ENCODE data around the gene NPHP1.

DNA sequence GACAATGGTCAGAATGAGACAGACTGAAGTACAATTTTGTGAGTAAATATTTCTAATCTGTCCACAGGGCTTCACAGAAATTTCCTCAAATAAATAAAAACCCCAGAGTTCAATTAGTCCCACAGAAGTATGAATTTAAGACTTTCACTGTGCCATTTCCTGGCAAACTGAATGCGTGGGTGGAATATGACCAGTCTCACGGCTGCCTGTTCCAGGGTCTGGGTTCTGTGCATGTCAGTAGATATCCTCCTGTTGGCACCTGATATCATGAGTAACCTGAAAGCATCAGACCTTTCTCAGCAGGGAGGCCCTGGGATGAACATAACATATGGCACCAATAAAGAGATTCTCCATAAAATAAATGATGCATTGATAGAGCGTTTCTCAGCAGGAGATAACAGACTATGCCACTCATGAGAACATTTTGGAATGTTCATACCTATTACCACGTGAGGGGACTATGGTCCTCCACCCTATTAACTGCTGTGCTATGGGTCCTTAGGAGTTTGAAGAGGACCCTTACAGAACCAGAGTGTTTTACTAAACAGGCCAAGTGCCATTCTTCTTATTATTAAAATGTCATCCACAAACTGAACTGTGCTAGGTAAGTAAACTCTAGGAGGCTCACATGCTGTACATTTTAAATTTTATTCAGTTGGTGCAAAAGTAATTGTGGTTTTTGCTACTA, 78.6 kb downstream of the NPHP1 start:
- TF ChIP-seq, protein P1, sequence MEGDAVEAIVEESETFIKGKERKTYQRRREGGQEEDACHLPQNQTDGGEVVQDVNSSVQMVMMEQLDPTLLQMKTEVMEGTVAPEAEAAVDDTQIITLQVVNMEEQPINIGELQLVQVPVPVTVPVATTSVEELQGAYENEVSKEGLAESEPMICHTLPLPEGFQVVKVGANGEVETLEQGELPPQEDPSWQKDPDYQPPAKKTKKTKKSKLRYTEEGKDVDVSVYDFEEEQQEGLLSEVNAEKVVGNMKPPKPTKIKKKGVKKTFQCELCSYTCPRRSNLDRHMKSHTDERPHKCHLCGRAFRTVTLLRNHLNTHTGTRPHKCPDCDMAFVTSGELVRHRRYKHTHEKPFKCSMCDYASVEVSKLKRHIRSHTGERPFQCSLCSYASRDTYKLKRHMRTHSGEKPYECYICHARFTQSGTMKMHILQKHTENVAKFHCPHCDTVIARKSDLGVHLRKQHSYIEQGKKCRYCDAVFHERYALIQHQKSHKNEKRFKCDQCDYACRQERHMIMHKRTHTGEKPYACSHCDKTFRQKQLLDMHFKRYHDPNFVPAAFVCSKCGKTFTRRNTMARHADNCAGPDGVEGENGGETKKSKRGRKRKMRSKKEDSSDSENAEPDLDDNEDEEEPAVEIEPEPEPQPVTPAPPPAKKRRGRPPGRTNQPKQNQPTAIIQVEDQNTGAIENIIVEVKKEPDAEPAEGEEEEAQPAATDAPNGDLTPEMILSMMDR (IDR thresholded peaks at IDR 0.05), result no peak
- no peak for TF ChIP-seq EZH2 (IDR thresholded peaks at IDR 0.05; ENCODE audit: borderline replicate concordance, insufficient read depth, low read depth, low read length, poor library complexity, severe bottlenecking)
